Activated CD4-positive, CD25-positive, alpha-beta regulatory T cell treated with anti-CD3 and anti-CD28 coated beads, Interleukin-2, amount 50 U/mL, for 16 hours (primary cell): Measurements from ENCODE around the gene ACP3.
"Not testable (repeated sequence)": the region's sequence is repeated elsewhere in the genome, so short reads cannot be mapped to it uniquely, and the experiment has no call there.

Experiments used
- DNase-seq: peaks from one replicate; pipeline ENCODE4 v3.0.0-alpha.2; 2020; ENCODE audit warnings: low read depth, low spot score

ACP3 gene

GRCh38 chr3:132317229-132317948 is at the start of gene ACP3:
Gene ACP3 (plus strand): TSS chr3:132317407. CDS start chr3:132317457, 50 bp downstream.
- DNase-seq, result no peak

- no peak for DNase-seq
Observed at GRCh38 chr3:132268956-132269355, 48.3 kb upstream of the ACP3 start.

GRCh38 chr3:132273036-132273435 is 44.2 kb upstream of the ACP3 start:
- DNase-seq, result no peak

- no peak for DNase-seq
Observed at GRCh38 chr3:132276228-132276906, 40.8 kb upstream of the ACP3 start.

DNA sequence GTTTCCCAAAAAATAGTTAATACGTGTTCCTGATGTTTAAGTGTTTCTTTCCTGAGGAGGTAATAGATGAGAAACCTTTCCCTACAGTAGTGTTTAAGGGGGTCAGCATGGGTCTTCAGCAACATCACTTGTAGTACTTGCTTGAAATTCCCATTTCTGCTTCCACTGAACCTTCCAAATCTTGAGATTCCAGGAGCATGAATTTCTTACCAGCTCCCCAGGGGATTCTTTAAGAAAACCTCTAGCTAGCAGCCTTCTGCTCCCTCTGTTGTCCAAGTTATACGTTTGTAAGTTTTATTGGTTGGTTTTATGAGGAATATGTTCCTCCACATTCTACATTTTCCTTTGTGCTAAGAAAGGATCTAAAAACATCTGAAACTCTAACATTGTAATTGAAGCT is 38.2 kb upstream of the ACP3 start:
- DNase-seq, result no peak

DNA sequence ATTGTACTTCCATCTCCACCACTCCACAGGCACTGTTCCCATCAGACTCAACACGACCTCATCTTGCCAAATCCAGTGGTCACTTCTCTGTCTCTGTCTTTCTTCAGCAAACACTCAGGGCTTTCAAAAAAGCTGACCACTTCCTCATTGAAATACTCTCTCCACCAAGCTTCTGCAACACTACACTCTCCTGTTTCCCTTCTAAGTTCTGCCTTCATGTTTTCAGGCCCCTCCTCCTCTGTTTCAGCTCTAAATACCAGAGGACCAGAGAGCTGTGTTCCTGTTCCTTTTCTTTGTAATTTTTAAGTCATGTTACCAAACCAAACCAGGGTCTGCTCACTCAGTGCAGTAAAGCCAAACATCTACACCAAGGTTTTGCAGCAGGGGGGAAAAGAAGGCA is 33.8 kb upstream of the ACP3 start:
- DNase-seq, result no peak

DNA sequence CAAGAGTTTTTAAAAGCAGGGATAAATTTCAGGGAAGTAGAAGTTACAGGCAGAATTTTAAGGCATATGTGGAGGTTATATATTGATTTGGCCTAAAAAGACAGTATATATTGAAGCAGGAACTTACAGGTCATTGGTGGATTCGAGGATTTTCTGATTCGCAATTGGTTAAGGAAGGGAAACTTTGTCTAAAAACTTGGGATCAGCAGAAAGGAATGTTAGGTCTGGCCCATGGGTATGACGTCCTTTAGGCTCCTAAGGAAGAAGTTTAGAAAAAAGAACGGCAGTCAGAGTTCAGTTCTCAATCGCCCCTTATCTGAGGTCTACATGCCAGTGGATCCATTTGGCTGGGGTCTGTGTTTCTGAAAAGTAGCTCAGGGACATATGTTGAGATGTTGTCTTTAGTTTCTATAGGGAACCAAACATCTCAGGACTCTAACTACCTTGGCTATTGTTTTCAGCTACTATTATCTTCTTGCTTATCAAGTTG is 33.2 kb upstream of the ACP3 start:
- DNase-seq, result no peak

GRCh38 chr3:132284781-132285619 is 32.2 kb upstream of the ACP3 start:
- DNase-seq, result no peak

DNA sequence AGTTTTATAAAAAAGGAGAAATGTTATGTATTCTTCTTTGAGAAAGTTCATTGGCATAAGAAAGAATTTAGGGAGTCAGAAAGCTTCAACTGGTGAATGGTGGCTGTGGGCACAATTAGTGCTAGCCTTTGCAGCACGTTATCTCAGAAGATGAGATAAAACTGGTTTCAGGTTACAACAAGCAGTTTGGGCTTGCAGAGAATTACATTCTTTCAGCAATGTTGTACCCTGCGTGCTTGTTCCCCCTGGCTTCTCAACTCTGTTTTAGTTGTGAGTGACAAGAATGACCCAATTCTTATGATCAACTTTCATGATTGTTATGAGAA is 31.6 kb upstream of the ACP3 start:
- no peak for DNase-seq

DNA sequence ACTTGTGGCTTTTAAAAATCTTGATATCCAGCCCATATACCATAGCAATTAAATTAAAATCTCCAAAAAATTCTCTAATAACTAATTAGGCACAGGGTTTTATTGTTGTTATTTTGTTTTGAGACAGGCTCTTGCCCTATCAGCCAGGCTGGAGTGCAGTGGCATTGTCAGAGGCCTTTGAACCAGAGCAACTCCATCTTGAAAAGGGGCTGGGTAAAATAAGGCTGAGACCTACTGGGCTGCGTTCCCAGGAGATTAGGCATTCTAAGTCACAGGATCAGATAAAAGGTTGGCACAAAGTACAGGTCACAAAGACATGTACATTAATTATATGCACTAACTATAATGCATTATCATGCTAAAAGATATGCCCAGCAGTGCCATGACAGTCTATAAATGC is 31.2 kb upstream of the ACP3 start:
- no peak for DNase-seq

- no peak for DNase-seq
Observed at GRCh38 chr3:132288357-132288756, 28.9 kb upstream of the ACP3 start.

DNA sequence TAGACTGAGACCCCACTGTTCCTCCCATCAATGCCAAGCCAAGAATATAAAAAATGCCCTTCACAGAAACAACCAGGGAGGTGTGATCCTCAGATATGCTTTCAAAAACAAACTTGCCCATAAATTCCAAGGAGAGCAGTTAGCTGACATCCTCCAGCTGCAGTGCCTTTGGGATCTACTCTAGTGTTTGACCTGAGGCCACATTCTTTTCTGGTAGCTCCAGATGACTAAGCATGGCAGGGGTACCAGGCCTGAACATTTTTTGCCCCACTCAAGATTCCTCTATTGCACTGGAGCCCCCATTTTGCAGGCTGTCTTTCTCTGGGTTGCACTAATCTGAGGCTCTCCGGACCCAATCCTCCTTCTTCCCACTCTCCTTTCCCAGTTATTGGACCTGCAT is 27.9 kb upstream of the ACP3 start:
- DNase-seq, result no peak

GRCh38 chr3:132290833-132291232 is 26.4 kb upstream of the ACP3 start:
- no peak for DNase-seq

GRCh38 chr3:132292042-132292441 is 25.2 kb upstream of the ACP3 start:
- no peak for DNase-seq

GRCh38 chr3:132293251-132293650 is 24.0 kb upstream of the ACP3 start:
- DNase-seq, result no peak

DNA sequence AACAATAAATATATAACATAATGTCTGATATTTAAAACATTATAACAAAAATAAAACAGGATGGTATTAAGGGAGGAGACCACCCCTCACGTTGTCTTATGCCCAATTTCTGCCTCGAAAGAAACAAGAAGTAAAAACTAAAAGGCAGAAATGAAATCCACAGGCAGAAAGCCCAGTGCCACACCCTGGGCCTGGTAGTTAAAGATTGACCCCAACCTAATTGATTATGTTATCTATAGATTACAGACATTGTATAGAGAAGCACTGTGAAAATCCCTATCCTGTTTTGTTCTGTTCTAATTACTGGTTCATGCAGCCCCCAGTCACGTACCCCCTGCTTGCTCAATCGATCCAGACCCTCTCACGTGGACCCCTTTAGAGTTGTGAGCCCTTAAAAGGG is 22.3 kb upstream of the ACP3 start:
- no peak for DNase-seq

DNA sequence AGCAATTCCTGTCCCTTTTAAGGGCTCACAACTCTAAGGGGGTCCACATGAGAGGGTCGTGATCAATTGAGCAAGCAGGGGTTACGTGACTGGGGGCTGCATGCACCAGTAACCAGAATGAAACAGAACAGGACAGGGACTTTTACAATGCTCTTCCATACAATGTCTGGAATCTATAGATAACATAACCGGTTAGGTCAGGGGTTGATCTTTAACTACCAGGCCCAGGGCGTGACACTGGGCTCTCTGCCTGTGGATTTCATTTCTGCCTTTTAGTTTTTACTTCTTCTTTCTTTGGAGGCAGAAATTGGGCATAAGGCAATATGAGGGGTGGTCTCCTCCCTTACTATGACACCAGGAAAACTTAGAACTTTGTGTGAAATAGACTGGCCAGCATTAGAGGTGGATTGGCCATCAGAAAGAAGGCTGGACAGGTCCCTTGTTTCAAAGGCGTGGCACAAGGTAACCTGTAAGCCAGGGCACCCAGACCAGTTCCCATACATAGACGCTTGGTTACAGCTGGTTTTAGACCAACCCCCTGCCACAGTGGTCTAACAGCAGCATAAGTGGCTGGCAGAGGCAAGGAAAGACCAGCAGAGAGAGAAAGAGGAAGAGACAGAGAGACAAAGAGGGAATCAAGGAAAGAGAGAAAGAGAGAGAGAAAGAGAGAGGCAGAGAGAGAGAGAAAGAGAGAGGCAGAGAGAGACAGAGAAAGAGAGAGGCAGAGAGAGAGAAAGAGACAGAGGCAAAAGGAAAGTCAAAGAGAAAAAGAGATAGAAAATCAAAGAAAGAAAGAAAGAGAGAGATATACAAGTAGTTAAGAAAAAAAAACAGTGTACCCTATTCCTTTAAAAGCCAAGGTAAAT is 13.6 kb upstream of the ACP3 start:
- DNase-seq, result not testable (repeated sequence)

DNA sequence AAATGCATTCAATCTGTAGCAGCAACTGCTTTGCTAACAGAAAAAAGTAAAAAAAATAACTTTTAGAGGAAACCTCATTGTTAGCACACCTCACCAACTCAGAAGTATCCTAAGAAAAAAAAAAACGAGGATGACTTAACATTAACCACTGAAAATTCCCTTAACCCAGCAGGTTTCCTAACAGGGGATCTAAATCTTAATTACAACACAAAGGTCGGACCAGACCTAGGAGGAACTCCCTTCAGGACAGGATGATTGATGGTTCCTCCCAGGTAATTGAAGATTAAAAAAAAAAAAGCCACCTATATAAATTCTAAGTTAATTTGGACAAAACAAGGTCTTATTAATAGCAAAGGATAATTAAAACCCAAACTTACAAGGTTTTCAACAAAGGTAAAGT is 12.9 kb upstream of the ACP3 start:
- DNase-seq, result not testable (repeated sequence)

- DNase-seq, result not testable (repeated sequence)
Observed at GRCh38 chr3:132310057-132310456, 7.2 kb upstream of the ACP3 start.

DNA sequence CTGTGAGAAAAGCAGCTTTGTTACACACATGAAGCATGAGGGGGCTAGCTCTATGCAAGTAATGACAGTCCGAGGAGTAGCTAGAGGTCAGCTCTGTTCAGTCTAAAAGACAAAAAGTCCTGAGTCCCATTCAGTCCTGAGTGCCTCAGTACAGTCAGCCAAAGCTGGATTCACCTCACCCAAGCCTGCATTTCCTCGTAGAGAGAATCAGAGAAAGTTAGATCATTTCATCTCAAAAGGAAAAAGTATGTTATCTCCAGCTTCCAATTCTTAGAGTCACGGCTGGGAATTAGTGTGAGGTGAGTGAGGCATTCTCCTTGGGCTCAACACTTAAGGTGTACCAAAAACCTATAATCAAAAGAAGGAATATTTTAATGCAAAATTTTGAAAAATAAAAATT is 5.9 kb upstream of the ACP3 start:
- no peak for DNase-seq

DNA sequence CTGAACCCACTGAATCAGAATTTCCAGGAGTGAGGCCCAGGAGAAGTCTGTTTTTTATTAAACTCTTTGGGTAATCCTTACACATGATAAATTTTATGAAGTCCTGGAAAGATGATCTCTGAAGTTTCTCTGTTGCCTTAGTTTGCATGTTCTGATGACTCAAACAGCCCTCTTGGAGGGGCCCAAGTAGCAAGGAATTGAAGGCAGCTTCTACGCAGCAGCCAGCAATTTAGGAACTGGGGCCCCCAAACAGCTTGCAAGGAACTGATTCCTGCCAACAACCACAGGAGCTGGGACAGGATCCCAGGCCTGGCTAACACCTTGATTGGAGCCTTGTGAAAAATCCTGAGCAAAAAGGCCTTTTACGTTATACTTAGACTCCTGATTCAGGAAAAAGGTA is 5.4 kb upstream of the ACP3 start:
- DNase-seq, result no peak

- no peak for DNase-seq
Observed at GRCh38 chr3:132315851-132316250, 1.4 kb upstream of the ACP3 start.
